ENCODE data around the gene CAPN5. TPM values are rescaled to one million over a fixed set of nuclear protein-coding genes. Genes with fewer than 3 reads are reported as not detected.

Gene CAPN5
- total RNA-seq, 1 experiment from 2014 or later = 0.26 TPM

- Mint-ChIP-seq H3K4me3 (ENCODE audit: unreplicated experiment) (no peak overlapping the region), H3K9me3 (ENCODE audit: unreplicated experiment) (no peaks in the 10 kb centered on the region), H3K27me3 (ENCODE audit: insufficient read depth, unreplicated experiment) (no peaks in the 10 kb centered on the region), H3K27ac (ENCODE audit: low read depth, unreplicated experiment) (peak overlapping the region; percentile 1), H3K4me1 (ENCODE audit: insufficient read depth, unreplicated experiment) (no peaks in the 10 kb centered on the region), H3K36me3 (ENCODE audit: insufficient read depth, unreplicated experiment) (no peaks in the 10 kb centered on the region)
- intact Hi-C loops (cut with micrococcal nuclease) = no loop called here
- TF ChIP-seq, protein P1, sequence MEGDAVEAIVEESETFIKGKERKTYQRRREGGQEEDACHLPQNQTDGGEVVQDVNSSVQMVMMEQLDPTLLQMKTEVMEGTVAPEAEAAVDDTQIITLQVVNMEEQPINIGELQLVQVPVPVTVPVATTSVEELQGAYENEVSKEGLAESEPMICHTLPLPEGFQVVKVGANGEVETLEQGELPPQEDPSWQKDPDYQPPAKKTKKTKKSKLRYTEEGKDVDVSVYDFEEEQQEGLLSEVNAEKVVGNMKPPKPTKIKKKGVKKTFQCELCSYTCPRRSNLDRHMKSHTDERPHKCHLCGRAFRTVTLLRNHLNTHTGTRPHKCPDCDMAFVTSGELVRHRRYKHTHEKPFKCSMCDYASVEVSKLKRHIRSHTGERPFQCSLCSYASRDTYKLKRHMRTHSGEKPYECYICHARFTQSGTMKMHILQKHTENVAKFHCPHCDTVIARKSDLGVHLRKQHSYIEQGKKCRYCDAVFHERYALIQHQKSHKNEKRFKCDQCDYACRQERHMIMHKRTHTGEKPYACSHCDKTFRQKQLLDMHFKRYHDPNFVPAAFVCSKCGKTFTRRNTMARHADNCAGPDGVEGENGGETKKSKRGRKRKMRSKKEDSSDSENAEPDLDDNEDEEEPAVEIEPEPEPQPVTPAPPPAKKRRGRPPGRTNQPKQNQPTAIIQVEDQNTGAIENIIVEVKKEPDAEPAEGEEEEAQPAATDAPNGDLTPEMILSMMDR (IDR thresholded peaks at IDR 0.05; ENCODE audit: unreplicated experiment) = no peak
- DNase-seq (ENCODE audit: unreplicated experiment) = no peak
- POLR2A ChIA-PET = interaction anchor here (0.6 kb wide), 1 partner anchor 17 kb away, joined by 3 read pairs; no protein-coding TSS in a partner anchor
- BruUV-seq (replicated peaks) = no TSS peak
- CTCF ChIA-PET = interaction anchor here (0.6 to 8.9 kb wide), 9 partner anchors 8 to 367 kb away, joined by 3 to 108 read pairs (median 32); no protein-coding TSS in a partner anchor
These were observed 22.3 kb downstream of the CAPN5 start for GRCh38 chr11:77089004-77089545.

- intact Hi-C loops (cut with micrococcal nuclease) = loop anchor here (5.0 to 10.0 kb wide), 2 partner anchors 283 to 355 kb away; no protein-coding TSS in a partner anchor
- no TSS peak for BruUV-seq (replicated peaks)
- no peaks in the 10 kb centered on the region for H3K4me1 Mint-ChIP-seq (ENCODE audit: insufficient read depth, unreplicated experiment)
- no peak for DNase-seq (ENCODE audit: unreplicated experiment)
- no peaks in the 10 kb centered on the region for H3K36me3 Mint-ChIP-seq (ENCODE audit: insufficient read depth, unreplicated experiment)
- H3K27ac Mint-ChIP-seq (ENCODE audit: low read depth, unreplicated experiment) = no peak overlapping the region
- POLR2A ChIA-PET = interaction anchor here (1.1 kb wide), 1 partner anchor 12 kb away, joined by 5 read pairs; the partner anchor contains the start of gene OMP
- TF ChIP-seq, protein P1 (IDR thresholded peaks at IDR 0.05; ENCODE audit: unreplicated experiment) = no peak
- no peak overlapping the region for H3K4me3 Mint-ChIP-seq (ENCODE audit: unreplicated experiment)
- CTCF ChIA-PET = interaction anchor here (0.5 to 8.9 kb wide), 24 partner anchors 9 to 456 kb away, joined by 3 to 108 read pairs (median 10); no protein-coding TSS in a partner anchor
- H3K27me3 Mint-ChIP-seq (ENCODE audit: insufficient read depth, unreplicated experiment) = no peaks in the 10 kb centered on the region
- no peaks in the 10 kb centered on the region for H3K9me3 Mint-ChIP-seq (ENCODE audit: unreplicated experiment)
These were observed 23.2 kb downstream of the CAPN5 start for GRCh38 chr11:77090046-77090372.

DNA sequence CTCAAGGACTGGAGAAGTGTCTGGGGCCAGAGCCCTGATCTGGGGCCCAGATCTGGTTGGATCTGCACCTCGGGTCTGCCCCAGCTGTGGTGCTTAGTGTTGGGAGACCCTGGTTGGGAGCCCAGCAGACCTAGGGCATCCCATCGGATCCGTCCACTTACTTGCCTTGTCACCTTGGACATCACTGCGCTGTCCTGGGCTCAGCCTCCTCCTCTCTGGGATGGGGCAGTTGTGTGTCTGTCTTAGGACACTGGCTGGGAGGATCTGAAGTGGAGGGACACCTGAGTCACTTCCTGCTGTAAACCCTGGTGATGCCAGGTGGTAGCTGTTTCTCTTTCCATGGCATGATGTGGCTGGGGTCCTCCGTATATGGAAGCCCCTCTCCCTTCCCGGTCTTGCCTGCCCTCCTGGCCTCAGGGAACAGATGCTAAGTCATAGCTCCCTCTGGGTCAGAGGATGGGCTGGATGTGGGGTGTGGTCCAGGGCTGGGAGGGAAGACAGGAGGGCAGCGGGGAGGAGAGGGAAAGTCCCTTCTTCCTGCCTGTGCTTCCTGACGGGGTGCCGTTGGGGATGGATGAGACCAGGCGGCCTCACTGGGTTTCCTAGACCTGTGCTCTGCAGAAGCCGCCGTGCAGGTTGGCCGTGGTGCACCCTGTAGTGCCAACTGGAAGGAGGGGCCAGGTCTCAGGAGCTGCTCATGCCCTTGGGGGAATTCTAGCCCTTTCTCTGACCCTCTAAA lies 23.8 kb downstream of the CAPN5 start:
- ChIA-PET CTCF (interaction anchor here (0.5 to 8.9 kb wide), 42 partner anchors 10 to 716 kb away, joined by 3 to 108 read pairs (median 6); partner anchors contain the start of gene MYO7A), POLR2A (interaction anchor here (0.9 to 1.1 kb wide), 3 partner anchors 11 to 171 kb away, joined by 3 to 5 read pairs (median 4); partner anchors contain the start of gene OMP)
- BruUV-seq (replicated peaks) = no TSS peak
- no peak overlapping the region for H3K4me3 Mint-ChIP-seq (ENCODE audit: unreplicated experiment)
- no peaks in the 10 kb centered on the region for H3K9me3 Mint-ChIP-seq (ENCODE audit: unreplicated experiment)
- intact Hi-C loops (cut with micrococcal nuclease) = loop anchor here (1.0 to 10.0 kb wide), 5 partner anchors 24 to 356 kb away; partner anchors contain the start of gene CAPN5
- no peak overlapping the region for H3K27ac Mint-ChIP-seq (ENCODE audit: low read depth, unreplicated experiment)
- no peaks in the 10 kb centered on the region for H3K36me3 Mint-ChIP-seq (ENCODE audit: insufficient read depth, unreplicated experiment)
- TF ChIP-seq, protein P1 (IDR thresholded peaks at IDR 0.05; ENCODE audit: unreplicated experiment) = no peak
- no peak for DNase-seq (ENCODE audit: unreplicated experiment)
- H3K27me3 Mint-ChIP-seq (ENCODE audit: insufficient read depth, unreplicated experiment) = no peaks in the 10 kb centered on the region
- no peaks in the 10 kb centered on the region for H3K4me1 Mint-ChIP-seq (ENCODE audit: insufficient read depth, unreplicated experiment)
